HCT116 (cell line): ENCODE measurements around the gene SUGCT. TPM values are rescaled to one million over a fixed set of nuclear protein-coding genes. Genes with fewer than 3 reads are reported as not detected.

ENCODE experiments used
- ATAC-seq: fragments of 200-7000 bp; cut with Tn5 transposase; 2 replicates; pipeline ENCODE4 v1.9.1; 2020; ENCODE audit warnings: mild to moderate bottlenecking, moderate library complexity
- BruUV-seq: library from RNA; stranded (reverse); fragments of 400-500 nt; replicated peaks from 2 replicates; lab custom pipeline; 2021; lab: Mats Ljungman, UMichigan
- CTCF ChIA-PET: fragments of 300-600 bp; sonication (Branson Sonifier 250); formaldehyde crosslinking; loops from one replicate; lab custom pipeline; 2021; ENCODE audit warnings: antibody characterized with exemption; lab: Charles Lee
- POLR2A ChIA-PET: fragments of 300-600, 350-600 bp; sonication (Branson Sonifier 250); formaldehyde crosslinking; loops from one replicate; lab custom pipeline; 2021; ENCODE audit warnings: antibody characterized with exemption; lab: Charles Lee
- RAD21 ChIA-PET, 2 experiments: fragments of 300-600 bp; sonication (Branson Sonifier 250); formaldehyde crosslinking; loops; one replicate each; lab custom pipeline; 2023; ENCODE audit warnings: low total read pairs in 2 of 2; ENCODE audit not compliant: uncharacterized antibody in 2 of 2, unreplicated experiment in 2 of 2, low non-redundant PET in 1 of 2; lab: Charles Lee
- DNase-seq: peaks from one replicate; pipeline ENCODE4 v3.0.0-alpha.2; 2010; ENCODE audit warnings: low read depth, low spot score
- H2AFZ ChIP-seq: fragments of 200-600 bp; shearing (Covaris generic), sonication (generic); 2 replicates; pipeline ENCODE4 v1.6.1; 2017; ENCODE audit warnings: low read depth, mixed run types, mixed read lengths, antibody characterized with exemption, low read length; ENCODE audit not compliant: poor library complexity, severe bottlenecking
- H3K27ac ChIP-seq: 2 replicates; pipeline ENCODE4 v1.5.1; 2012; ENCODE audit warnings: low read depth, low read length
- H3K27me3 ChIP-seq: fragments of 200-600 bp; sonication (generic); 2 replicates; pipeline ENCODE4 v1.6.1; 2016; ENCODE audit warnings: mixed run types, low read length, mixed read lengths; ENCODE audit not compliant: insufficient read depth
- H3K36me3 ChIP-seq, 2 experiments: fragments of 200-500 bp in 1 of 2; fragments of 200-600 bp in 1 of 2; sonication (Bioruptor generic) in 1 of 2; sonication (generic) in 1 of 2; 2 replicates each; pipeline versions ENCODE4 v1.5.1 to v1.6.1; 2014 to 2016; ENCODE audit warnings: low read length in 2 of 2, inconsistent platforms in 1 of 2, mixed read lengths in 1 of 2, mixed run types in 1 of 2; ENCODE audit not compliant: insufficient read depth in 2 of 2, control insufficient read depth in 1 of 2
- H3K4me1 ChIP-seq, 2 experiments: fragments of 200-600 bp in 1 of 2; sonication (generic) in 1 of 2; 2 replicates each; pipeline versions ENCODE4 v1.5.1 to v1.6.1; 2012 to 2017; ENCODE audit warnings: low read length in 2 of 2, inconsistent platforms in 1 of 2, mild to moderate bottlenecking in 1 of 2, mixed read lengths in 1 of 2, mixed run types in 1 of 2, moderate library complexity in 1 of 2; ENCODE audit not compliant: insufficient read depth in 2 of 2, control insufficient read depth in 1 of 2
- H3K4me2 ChIP-seq: fragments of 200-600 bp; sonication (generic); 2 replicates; pipeline ENCODE4 v1.6.1; 2017; ENCODE audit warnings: mixed run types, low read length, mixed read lengths
- H3K4me3 ChIP-seq, 2 experiments: fragments of 200-600 bp in 1 of 2; sonication (generic) in 1 of 2; replicated peaks in 1 of 2; 2 replicates each; pipeline ENCODE4 v1.5.1; 2011 to 2016; ENCODE audit warnings: low read length in 2 of 2, control low read depth in 1 of 2, low read depth in 1 of 2, mild to moderate bottlenecking in 1 of 2, mixed read lengths in 1 of 2, mixed run types in 1 of 2
- H3K79me2 ChIP-seq: fragments of 200-600 bp; sonication (generic); 2 replicates; pipeline ENCODE4 v1.6.1; 2017; ENCODE audit warnings: mild to moderate bottlenecking, mixed run types, low read length, moderate library complexity, mixed read lengths; ENCODE audit not compliant: insufficient read depth
- H3K9ac ChIP-seq: fragments of 200-600 bp; sonication (generic); 2 replicates; pipeline ENCODE4 v1.6.1; 2016; ENCODE audit warnings: low read length, mixed read lengths
- H3K9me2 ChIP-seq: fragments of 200-600 bp; sonication (generic), shearing (Covaris generic); 2 replicates; pipeline ENCODE4 v1.6.1; 2017; ENCODE audit warnings: mixed run types, mild to moderate bottlenecking, moderate library complexity; ENCODE audit not compliant: insufficient read depth
- H3K9me3 ChIP-seq, 2 experiments: fragments of 200-500 bp in 1 of 2; fragments of 200-600 bp in 1 of 2; sonication (Bioruptor generic) in 1 of 2; sonication (generic) in 1 of 2; 2 replicates each; pipeline ENCODE4 v1.6.1; 2014 to 2017; ENCODE audit warnings: low read length in 2 of 2, mixed read lengths in 2 of 2, inconsistent platforms in 1 of 2, low read depth in 1 of 2, mild to moderate bottlenecking in 1 of 2, mixed run types in 1 of 2, moderate library complexity in 1 of 2; ENCODE audit not compliant: control insufficient read depth in 1 of 2, insufficient read depth in 1 of 2
- H4K20me1 ChIP-seq: fragments of 200-600 bp; sonication (generic), shearing (Covaris generic); 2 replicates; pipeline ENCODE4 v1.6.1; 2017; ENCODE audit warnings: mixed run types, mild to moderate bottlenecking, moderate library complexity; ENCODE audit not compliant: insufficient read depth
- ATF3 ChIP-seq: IDR thresholded peaks from 2 replicates; pipeline ENCODE4 v1.6.1; 2012
- CBX3 ChIP-seq: IDR thresholded peaks from 2 replicates; pipeline ENCODE4 v1.6.1; 2012; ENCODE audit warnings: low read depth
- EGR1 ChIP-seq: IDR thresholded peaks from 2 replicates; pipeline ENCODE4 v1.6.1; 2012; ENCODE audit warnings: low read depth
- FOSL1 ChIP-seq: IDR thresholded peaks from 2 replicates; pipeline ENCODE4 v1.6.1; 2012; ENCODE audit warnings: low read depth
- JUND ChIP-seq: IDR thresholded peaks from 2 replicates; pipeline ENCODE4 v1.6.1; 2012
- POLR2A ChIP-seq: IDR thresholded peaks from 2 replicates; pipeline ENCODE4 v1.7.0; 2011; ENCODE audit warnings: borderline replicate concordance; ENCODE audit not compliant: insufficient read depth, insufficient read length; ENCODE audit errors: extremely low read depth
- POLR2AphosphoS5 ChIP-seq: IDR thresholded peaks from 2 replicates; pipeline ENCODE4 v1.6.1; 2011; ENCODE audit warnings: mild to moderate bottlenecking, low read depth, low read length, moderate library complexity
- RAD21 ChIP-seq: IDR thresholded peaks from 2 replicates; pipeline ENCODE4 v1.6.1; 2012; ENCODE audit warnings: low read depth, mild to moderate bottlenecking
- REST ChIP-seq: IDR thresholded peaks from 2 replicates; pipeline ENCODE4 v1.6.1; 2012; ENCODE audit warnings: low read depth
- SIN3A ChIP-seq: IDR thresholded peaks from 2 replicates; pipeline ENCODE4 v1.6.1; 2012; ENCODE audit warnings: low read depth
- SRF ChIP-seq: IDR thresholded peaks from 2 replicates; pipeline ENCODE4 v1.6.1; 2012; ENCODE audit warnings: low read depth
- YY1 ChIP-seq: IDR thresholded peaks from 2 replicates; pipeline ENCODE4 v1.6.1; 2011; ENCODE audit warnings: low read length, low read depth, moderate library complexity, mild to moderate bottlenecking; ENCODE audit not compliant: insufficient replicate concordance; ENCODE audit errors: extremely low read depth
- ZFX ChIP-seq: fragments of 450-650 bp; IDR thresholded peaks from 2 replicates; pipeline ENCODE4 v1.6.1; 2017
- intact Hi-C: fragments of 100-400 bp; cut with micrococcal nuclease; formaldehyde crosslinking; loops from 2 replicates; pipeline ENCODE4 v1.10.0; 2022
- total RNA-seq: library from RNA; stranded (reverse); gene quantifications from one replicate; pipeline ENCODE4 v1.2.1, GENCODE V29; 2021; ENCODE audit not compliant: unreplicated experiment

SUGCT gene
- total RNA-seq, 1 experiment from 2014 or later: 4.4 TPM

- no peak for TF ChIP-seq SIN3A
- TF ChIP-seq POLR2AphosphoS5: no peak
- no peak for TF ChIP-seq SRF
- no peak for TF ChIP-seq YY1
- no peak for TF ChIP-seq ATF3
- no peak for TF ChIP-seq CBX3
- TF ChIP-seq POLR2A: no peak
- TF ChIP-seq REST: no peak
- TF ChIP-seq JUND: no peak
- no peak for TF ChIP-seq FOSL1
- no peak for TF ChIP-seq EGR1
- no peak for TF ChIP-seq RAD21
- TF ChIP-seq ZFX: no peak
- ATAC-seq (no peak), DNase-seq (no peak)
- Histone ChIP-seq H3K9me2 (no peaks in the 10 kb centered on the region), H3K4me3 (no peak overlapping the region), H3K27ac (no peak overlapping the region), H3K27me3 (no peaks in the 10 kb centered on the region), H3K9ac (no peak overlapping the region), H3K4me1 (no peaks in the 10 kb centered on the region), H4K20me1 (no peaks in the 10 kb centered on the region), H2AFZ (no peak overlapping the region), H3K79me2 (no peaks in the 10 kb centered on the region), H3K9me3 (no peaks in the 10 kb centered on the region), H3K4me2 (no peak overlapping the region), H3K36me3 (no peaks in the 10 kb centered on the region)
- ChIA-PET RAD21 (no interaction called here), POLR2A (no interaction called here), CTCF (no interaction called here)
- BruUV-seq: no TSS peak
- intact Hi-C loops: no loop called here
These were observed 725.2 kb downstream of the SUGCT start for GRCh38 chr7:40859965-40860543.
